ENCODE measurements around the gene MATN3.

The MATN3 gene

DNA sequence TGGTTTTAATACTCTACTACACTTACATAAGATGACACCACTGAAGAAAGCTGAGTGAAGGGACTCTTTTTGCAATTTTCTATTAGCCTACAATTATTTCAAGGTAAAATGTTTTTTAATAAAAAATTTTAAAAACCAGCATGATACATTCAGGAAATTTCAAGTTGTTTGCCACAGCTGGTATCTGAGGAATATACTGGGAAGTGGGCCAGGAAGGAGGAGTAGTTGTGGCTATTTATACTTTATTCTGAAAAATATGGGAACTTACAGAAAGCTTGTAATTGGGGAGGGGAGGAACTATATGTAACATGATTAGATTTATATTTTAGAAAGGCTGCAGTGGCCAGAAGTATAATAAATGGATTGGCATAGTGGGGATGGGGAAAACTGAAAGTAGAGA lies 63.4 kb downstream of the MATN3 start:
- H3K4me3 ChIP-seq (ENCODE audit: low read length) = no peak overlapping the region
- DNase-seq (ENCODE audit: low read depth, low spot score) = no peak

DNA sequence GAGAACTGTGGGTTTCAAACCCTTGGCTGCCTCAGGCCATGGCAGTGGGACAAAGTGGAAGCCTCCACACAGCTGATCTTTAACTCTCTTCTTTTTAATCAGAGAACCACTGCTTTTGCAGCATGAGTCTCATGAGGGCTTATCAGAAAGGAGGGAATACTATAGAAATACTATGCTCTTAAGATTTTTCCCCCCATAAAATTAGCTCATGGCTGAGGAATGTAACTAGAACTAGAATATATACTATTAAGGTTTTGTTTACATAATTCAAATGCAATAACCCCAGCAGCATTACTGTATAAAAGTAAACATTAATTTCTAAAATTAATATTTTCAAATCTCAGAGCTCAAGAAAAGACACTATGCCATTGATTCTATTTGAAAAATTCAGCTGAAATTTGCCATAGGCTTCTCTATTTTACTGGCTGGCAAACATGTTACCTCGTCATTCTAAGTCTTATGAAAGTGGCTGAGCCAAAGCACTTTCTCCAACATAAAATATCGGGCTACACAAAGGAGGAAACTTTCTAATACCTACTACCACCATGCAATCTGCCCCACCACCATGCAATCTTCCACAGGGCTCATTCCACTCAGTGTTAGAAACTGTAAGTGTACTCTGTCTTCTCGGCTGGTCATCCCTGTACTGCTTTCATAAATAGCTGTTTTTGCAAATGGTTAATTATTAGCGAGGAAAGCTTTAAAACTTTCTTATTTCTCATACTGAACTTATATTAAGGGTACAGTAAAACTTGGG lies 65.1 kb downstream of the MATN3 start:
- no peak for DNase-seq (ENCODE audit: low read depth, low spot score)

DNA sequence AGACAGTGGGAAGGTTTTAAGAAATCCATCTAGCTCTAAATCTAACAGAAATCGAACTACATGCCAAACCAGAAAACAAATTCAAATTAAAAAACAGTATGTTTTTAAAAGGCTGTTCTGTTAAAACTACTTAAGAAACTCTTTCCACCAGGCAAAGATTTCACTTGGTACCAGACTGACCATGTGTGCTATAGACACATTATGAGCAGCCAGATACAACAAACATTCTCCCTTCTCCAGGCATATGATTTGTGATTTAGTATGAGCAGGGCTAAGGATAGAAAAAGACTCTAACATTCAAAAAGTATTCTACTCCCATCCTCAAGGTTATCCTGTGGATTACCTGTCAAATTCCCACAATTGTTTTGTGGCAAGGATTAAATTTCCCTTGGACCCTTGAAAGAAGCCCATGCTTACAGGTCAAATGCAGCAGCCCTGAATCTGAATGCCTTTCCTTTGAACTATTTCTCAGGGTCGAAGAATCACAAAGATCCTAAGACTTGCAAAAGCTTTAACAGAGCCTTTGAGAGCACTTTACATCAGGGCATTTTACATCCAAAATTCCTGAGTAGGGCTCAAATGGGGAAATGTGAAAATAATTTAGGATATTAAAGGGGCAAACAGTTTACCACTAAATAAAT lies 68.1 kb downstream of the MATN3 start:
- no peak for DNase-seq (ENCODE audit: low read depth, low spot score)
- no peak overlapping the region for H3K4me3 ChIP-seq (ENCODE audit: low read length)

More for the DNA sequence above, 65.1 kb downstream of the MATN3 start:
- no peak overlapping the region for H3K4me3 ChIP-seq (ENCODE audit: low read length)

DNA sequence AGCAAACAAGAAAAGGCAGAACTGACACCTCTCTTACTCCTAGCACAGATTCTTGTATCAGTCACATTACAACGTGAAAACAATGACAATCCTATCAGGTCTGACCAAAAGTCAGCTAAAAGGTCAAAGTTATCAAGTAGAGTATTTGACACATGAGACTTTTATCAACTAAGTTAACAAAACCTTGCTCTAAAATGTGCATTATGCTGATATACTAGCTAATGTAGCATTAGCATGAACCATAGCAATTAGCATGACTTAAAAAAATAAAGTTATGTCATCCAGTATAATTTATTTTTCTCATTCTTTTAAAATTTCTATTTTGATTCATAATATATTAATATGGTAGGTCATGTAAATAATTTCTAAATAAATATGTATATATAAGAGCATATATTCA lies 69.3 kb downstream of the MATN3 start:
- no peak for DNase-seq (ENCODE audit: low read depth, low spot score)
- H3K4me3 ChIP-seq (ENCODE audit: low read length) = no peak overlapping the region

DNA sequence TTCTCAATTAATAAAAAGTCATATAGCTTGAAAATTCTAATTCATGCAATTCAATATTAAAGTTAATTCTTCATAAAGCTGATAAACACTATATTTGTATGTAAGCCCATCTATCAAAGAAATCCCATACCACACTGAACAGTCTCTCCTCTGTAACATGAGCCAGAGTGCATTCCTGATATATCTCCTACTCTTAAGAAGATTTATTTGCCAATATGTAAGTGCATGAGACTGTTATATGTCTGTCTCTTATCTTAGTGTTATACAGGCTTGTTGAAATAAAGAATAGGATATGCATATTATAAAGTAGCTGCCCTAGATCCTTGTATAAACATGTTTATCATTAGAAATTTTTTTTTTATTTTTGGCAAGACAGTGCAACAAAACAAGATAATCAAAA lies 70.3 kb downstream of the MATN3 start:
- no peak for DNase-seq (ENCODE audit: low read depth, low spot score)
- H3K4me3 ChIP-seq (ENCODE audit: low read length) = no peak overlapping the region
